Neutrophil (primary cell): ENCODE measurements around the gene ACSF3.

Source experiments
- H3K27ac ChIP-seq: fragments of 200-600 bp; sonication (generic); 2 replicates; pipeline ENCODE4 v1.5.1; 2016; ENCODE audit warnings: mild to moderate bottlenecking, moderate library complexity
- H3K27me3 ChIP-seq: fragments of 200-600 bp; sonication (generic); 2 replicates; pipeline ENCODE4 v1.6.0; 2016; ENCODE audit warnings: mild to moderate bottlenecking
- H3K36me3 ChIP-seq: fragments of 200-600 bp; sonication (generic); 2 replicates; pipeline ENCODE4 v1.5.1; 2017
- H3K4me1 ChIP-seq, 2 experiments: fragments of 200-600 bp in 1 of 2; sonication (generic) in 1 of 2; 1 replicate in 1 of 2; 2 replicates in 1 of 2; pipeline versions ENCODE4 v1.5.1 to v1.6.1; 2013 to 2016; ENCODE audit warnings: low read depth in 1 of 2, low read length in 1 of 2, mild to moderate bottlenecking in 1 of 2, moderate library complexity in 1 of 2; ENCODE audit not compliant: control insufficient read depth in 1 of 2, insufficient read depth in 1 of 2
- H3K4me3 ChIP-seq, 2 experiments: fragments of 200-600 bp in 1 of 2; sonication (generic) in 1 of 2; 1 replicate in 1 of 2; 2 replicates in 1 of 2; pipeline ENCODE4 v1.5.1; 2013 to 2016; ENCODE audit warnings: low read depth in 1 of 2, low read length in 1 of 2, mild to moderate bottlenecking in 1 of 2, moderate library complexity in 1 of 2
- H3K9me3 ChIP-seq: fragments of 200-600 bp; sonication (generic); 2 replicates; pipeline ENCODE4 v1.5.1; 2016
- CTCF ChIP-seq: fragments of 200-600 bp; sonication (generic); IDR thresholded peaks from 2 replicates; pipeline ENCODE4 v1.5.1; 2016; ENCODE audit warnings: antibody characterized with exemption

ACSF3 gene

GRCh38 chr16:89172528-89173173, 79.0 kb downstream of the ACSF3 start:
- Histone ChIP-seq H3K27ac (no peak overlapping the region), H3K36me3 (no peaks in the 10 kb centered on the region), H3K4me3 (no peak overlapping the region), H3K27me3 (peaks cover 74% of the 10 kb centered on the region), H3K4me1 (peaks cover 6 to 17% of the 10 kb centered on the region in 2 experiments), H3K9me3 (no peaks in the 10 kb centered on the region)
- no peak for TF ChIP-seq CTCF

- no peak overlapping the region for H3K27ac ChIP-seq
- H3K4me3 ChIP-seq = no peak overlapping the region
- no peaks in the 10 kb centered on the region for H3K36me3 ChIP-seq
Measured at GRCh38 chr16:89173174-89173921, 79.7 kb downstream of the ACSF3 start.

GRCh38 chr16:89174055-89174827, 80.6 kb downstream of the ACSF3 start:
- Histone ChIP-seq H3K4me1 (peaks cover 6 to 15% of the 10 kb centered on the region in 2 experiments), H3K4me3 (no peak overlapping the region), H3K36me3 (no peaks in the 10 kb centered on the region), H3K9me3 (no peaks in the 10 kb centered on the region), H3K27me3 (peaks cover 66% of the 10 kb centered on the region), H3K27ac (no peak overlapping the region)
- no peak for TF ChIP-seq CTCF

More at GRCh38 chr16:89173174-89173921, 79.7 kb downstream of the ACSF3 start:
- TF ChIP-seq CTCF = no peak
- no peaks in the 10 kb centered on the region for H3K9me3 ChIP-seq
- H3K27me3 ChIP-seq = peaks cover 74% of the 10 kb centered on the region
- peaks cover 6 to 15% of the 10 kb centered on the region in 2 experiments for H3K4me1 ChIP-seq

GRCh38 chr16:89174877-89175276, 81.2 kb downstream of the ACSF3 start:
- TF ChIP-seq CTCF = no peak
- Histone ChIP-seq H3K27me3 (peaks cover 60% of the 10 kb centered on the region), H3K4me1 (peaks cover 6 to 15% of the 10 kb centered on the region in 2 experiments), H3K9me3 (no peaks in the 10 kb centered on the region), H3K27ac (no peak overlapping the region), H3K4me3 (no peak overlapping the region), H3K36me3 (no peaks in the 10 kb centered on the region)

GRCh38 chr16:89175280-89176146, 81.9 kb downstream of the ACSF3 start:
- Histone ChIP-seq H3K27ac (no peak overlapping the region), H3K4me3 (no peak overlapping the region), H3K27me3 (peaks cover 54% of the 10 kb centered on the region), H3K36me3 (no peaks in the 10 kb centered on the region), H3K4me1 (peaks cover 6 to 13% of the 10 kb centered on the region in 2 experiments), H3K9me3 (no peaks in the 10 kb centered on the region)
- TF ChIP-seq CTCF = no peak
